AG10803 (cell line): Measurements from ENCODE around the gene ARL14.

Experiments
- DNase-seq: peaks from one replicate; pipeline ENCODE4 v3.0.0; 2010; ENCODE audit warnings: low read depth
- H3K4me3 ChIP-seq: 2 replicates; pipeline ENCODE4 v1.5.1; 2011; ENCODE audit warnings: mild to moderate bottlenecking, low read length, control low read depth
- TF ChIP-seq, protein P1 (sequence below): conservative IDR thresholded peaks from 2 replicates; pipeline ENCODE4 v1.5.1; 2011; ENCODE audit warnings: mild to moderate bottlenecking, low read length, control low read depth, inconsistent platforms

The ARL14 gene

GRCh38 chr3:160671995-160672394 lies 5.0 kb upstream of the ARL14 start:
- DNase-seq: no peak
- TF ChIP-seq, protein P1, sequence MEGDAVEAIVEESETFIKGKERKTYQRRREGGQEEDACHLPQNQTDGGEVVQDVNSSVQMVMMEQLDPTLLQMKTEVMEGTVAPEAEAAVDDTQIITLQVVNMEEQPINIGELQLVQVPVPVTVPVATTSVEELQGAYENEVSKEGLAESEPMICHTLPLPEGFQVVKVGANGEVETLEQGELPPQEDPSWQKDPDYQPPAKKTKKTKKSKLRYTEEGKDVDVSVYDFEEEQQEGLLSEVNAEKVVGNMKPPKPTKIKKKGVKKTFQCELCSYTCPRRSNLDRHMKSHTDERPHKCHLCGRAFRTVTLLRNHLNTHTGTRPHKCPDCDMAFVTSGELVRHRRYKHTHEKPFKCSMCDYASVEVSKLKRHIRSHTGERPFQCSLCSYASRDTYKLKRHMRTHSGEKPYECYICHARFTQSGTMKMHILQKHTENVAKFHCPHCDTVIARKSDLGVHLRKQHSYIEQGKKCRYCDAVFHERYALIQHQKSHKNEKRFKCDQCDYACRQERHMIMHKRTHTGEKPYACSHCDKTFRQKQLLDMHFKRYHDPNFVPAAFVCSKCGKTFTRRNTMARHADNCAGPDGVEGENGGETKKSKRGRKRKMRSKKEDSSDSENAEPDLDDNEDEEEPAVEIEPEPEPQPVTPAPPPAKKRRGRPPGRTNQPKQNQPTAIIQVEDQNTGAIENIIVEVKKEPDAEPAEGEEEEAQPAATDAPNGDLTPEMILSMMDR: no peak
- H3K4me3 ChIP-seq: no peak overlapping the region

GRCh38 chr3:160673188-160673587 lies 3.8 kb upstream of the ARL14 start:
- no peak for DNase-seq

DNA sequence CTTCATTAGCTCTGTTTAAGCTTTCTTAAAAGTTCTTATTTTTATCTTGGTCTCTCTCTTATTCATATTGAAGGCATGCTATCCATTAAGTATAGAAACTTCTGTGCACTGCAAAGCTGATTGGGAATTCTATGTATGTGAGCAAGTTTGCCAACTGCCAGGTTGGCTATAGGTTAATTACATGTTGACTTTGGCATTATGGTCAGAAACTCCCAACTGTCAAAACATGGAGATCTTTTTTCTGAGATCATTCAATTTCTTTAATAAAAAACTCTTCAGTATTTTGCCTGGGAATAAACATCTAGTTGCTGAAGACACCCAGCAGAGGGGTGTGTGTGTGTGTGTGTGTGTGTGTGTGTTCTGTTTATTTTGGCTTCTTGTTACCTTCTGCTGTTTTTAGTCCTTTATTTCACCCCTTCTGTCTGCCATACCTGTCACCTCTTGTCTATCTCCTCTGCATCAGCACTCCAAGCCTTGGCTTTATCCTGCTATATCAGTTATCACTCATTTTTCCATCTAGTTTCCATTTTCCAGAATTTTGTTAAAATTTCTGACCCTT lies 1.3 kb upstream of the ARL14 start:
- DNase-seq: no peak
- no peak overlapping the region for H3K4me3 ChIP-seq
- TF ChIP-seq, protein P1: no peak

More at GRCh38 chr3:160673188-160673587, 3.8 kb upstream of the ARL14 start:
- TF ChIP-seq, protein P1: no peak
- no peak overlapping the region for H3K4me3 ChIP-seq

GRCh38 chr3:160677459-160677881 lies 510 bp downstream of the ARL14 start:
- peak; percentile 9 for DNase-seq
- no peak overlapping the region for H3K4me3 ChIP-seq
- TF ChIP-seq, protein P1: no peak

DNA sequence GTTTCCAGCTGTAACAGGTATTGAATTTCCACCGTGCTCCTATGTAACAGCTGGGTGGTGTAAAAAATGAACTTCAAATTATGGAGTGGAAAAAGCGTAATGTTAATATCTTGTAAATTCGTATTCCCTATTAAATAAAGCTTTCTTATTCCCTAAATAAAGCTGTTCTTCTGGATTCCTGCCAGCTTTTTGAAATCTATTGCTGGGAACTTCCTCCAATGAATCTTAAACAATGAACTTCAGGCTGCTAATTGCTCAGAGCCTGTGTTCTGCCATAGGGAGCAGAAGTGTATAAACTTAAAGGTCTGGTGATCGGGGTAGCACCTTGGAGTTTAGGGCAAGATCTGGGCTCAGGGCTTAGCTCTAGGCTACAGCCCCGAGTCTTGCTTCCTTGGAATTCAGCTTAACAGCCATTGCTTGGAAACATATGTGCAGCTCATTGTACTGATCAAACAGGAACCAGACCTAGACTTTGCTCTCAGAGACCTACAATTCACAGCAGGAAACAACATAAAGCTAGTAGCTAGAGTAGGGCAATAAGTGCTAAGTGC lies 1.4 kb downstream of the ARL14 start:
- TF ChIP-seq, protein P1: no peak
- no peak overlapping the region for H3K4me3 ChIP-seq
- no peak for DNase-seq

- no peak overlapping the region for H3K4me3 ChIP-seq
- DNase-seq: no peak
- TF ChIP-seq, protein P1: no peak
Observed at GRCh38 chr3:160684368-160684740, 7.4 kb downstream of the ARL14 start.

DNA sequence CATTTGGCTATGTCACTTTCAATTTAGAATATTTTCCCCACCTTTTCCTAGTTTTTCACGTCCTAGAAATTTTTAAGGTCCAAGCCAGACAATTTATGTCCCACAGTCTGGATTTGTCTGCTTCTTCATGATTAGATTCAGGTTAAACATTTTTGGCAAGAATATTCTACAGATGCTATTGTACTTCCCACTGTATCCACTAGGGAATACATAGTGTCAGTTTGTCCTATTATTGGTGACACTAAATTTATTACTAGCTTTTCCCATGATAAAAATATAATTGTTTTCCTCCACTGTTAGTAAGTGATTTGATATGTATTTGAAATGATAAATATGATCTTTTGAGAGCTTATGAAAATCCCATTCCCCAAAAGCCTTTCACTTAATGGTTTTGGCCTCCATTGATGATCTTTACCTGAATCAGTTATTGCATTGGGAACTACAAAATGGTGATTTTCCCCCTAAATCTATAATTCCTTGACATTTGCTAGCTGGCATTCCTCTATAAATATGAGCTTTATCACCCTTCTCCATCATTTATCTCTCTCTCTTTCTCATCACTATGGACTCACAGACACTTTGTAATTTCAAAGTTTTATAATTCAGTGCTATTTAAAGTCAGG lies 8.3 kb downstream of the ARL14 start:
- H3K4me3 ChIP-seq: no peak overlapping the region
- TF ChIP-seq, protein P1: peak; percentile 42
- no peak for DNase-seq
